GM18499 (cell line): ENCODE results near the gene MPP2.
"Not testable (repeated sequence)": the region's sequence is repeated elsewhere in the genome, so short reads cannot be mapped to it uniquely, and the experiment has no call there.

Experiments used
- ATAC-seq: cut with Tn5 transposase; IDR thresholded peaks from one replicate; pipeline ENCODE4 v1.9.1; 2021; ENCODE audit warnings: moderate number of reproducible peaks; ENCODE audit not compliant: insufficient read depth, unreplicated experiment

The MPP2 gene

DNA sequence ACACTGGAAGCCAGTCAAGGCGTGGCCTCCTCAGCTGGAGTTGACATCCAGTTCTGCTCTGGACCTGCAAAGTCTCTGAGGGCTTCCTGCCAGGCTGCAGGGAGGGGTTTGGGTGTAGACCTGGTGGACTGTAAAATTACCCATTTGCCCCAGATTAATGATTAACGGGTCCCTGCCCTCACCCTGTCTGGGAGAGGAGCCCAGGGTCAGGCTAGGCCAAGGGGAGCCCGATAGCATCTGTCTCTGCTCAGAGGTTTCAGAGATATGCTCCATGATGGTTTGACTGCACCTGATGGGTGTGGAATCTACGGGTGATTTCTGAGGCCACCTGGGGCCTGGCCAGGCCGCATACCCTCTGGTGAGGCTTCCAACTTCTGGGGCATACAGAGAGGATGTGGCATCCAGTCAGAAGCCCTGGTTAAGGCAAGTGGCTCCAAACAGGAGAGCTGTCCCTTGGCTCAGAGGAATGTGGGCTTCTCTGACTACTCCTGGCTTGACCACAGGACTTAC, 23.8 kb upstream of the MPP2 start:
- no peak for ATAC-seq

GRCh38 chr17:43928609-43929008, 21.3 kb upstream of the MPP2 start:
- ATAC-seq, result no peak

GRCh38 chr17:43927929-43928328, 20.6 kb upstream of the MPP2 start:
- not testable (repeated sequence) for ATAC-seq

DNA sequence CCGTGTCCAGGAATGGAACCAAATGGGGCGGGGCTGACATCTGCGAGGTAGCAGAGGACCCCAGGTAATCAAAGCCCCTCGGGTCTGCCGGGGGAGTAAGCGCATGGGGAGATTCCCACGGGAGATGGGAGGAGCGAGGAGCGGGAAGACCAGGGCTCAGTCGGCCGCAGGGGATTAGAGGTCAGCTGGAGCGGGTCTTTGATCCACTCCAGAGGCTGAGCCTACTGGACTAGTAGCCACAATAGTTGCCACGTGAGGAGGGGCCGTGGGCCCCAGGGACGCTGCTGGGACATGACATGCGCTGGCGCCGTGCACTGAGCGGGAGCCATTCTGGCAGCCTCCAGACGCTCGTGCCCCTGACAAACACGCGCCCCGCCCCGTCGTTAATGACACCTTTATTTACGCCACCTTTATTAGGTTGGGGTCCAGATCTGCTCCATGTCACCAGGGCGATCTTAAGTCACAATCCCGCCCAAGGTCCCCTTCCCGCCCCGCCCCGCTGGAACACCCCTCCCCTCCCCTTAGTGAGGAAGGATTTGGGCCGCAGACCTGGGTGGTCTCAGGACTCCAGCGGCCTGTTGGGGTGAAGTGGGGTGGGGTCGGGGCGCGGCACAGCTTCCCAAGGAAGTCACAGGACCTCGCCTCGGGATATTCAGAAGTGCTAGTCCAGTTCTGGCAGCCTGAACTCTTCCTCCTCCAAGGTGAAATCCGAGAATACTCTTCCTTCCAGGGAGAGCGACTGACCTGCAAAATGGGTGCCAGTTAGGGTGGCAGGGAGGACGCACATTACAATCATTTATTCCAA, 19.9 kb upstream of the MPP2 start:
- ATAC-seq, result no peak

- ATAC-seq, result no peak
Measured at GRCh38 chr17:43924558-43924957, 17.2 kb upstream of the MPP2 start.

DNA sequence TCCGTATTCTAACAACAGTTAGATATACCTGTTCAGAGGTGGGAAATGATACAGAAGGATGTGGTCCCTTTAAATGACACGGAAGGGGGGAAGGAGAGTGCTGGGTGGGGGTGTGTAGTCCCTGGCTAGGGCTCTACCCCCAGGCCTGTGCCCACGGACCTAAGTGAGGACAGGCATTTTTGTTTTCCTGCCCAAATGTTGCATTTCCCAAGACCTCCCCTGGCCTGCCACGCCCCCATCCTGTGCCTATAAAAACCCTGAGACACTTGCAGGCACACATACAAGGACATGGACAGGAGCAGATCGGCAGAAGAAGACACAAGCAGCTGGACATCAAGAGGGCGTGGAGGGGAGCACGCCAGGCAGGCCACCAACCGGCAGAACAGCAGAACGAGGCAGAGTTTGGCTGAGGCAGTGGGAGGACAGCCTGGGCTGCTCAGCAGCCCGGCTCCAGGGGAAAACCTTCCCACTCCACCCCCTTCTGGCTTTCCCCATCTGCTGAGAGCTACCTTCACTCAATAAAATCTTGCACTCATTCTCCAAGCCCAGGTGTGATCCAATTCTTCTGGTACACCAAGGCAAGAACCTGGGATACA, 13.3 kb upstream of the MPP2 start:
- no peak for ATAC-seq

GRCh38 chr17:43918026-43918389, 10.7 kb upstream of the MPP2 start:
- no peak for ATAC-seq

DNA sequence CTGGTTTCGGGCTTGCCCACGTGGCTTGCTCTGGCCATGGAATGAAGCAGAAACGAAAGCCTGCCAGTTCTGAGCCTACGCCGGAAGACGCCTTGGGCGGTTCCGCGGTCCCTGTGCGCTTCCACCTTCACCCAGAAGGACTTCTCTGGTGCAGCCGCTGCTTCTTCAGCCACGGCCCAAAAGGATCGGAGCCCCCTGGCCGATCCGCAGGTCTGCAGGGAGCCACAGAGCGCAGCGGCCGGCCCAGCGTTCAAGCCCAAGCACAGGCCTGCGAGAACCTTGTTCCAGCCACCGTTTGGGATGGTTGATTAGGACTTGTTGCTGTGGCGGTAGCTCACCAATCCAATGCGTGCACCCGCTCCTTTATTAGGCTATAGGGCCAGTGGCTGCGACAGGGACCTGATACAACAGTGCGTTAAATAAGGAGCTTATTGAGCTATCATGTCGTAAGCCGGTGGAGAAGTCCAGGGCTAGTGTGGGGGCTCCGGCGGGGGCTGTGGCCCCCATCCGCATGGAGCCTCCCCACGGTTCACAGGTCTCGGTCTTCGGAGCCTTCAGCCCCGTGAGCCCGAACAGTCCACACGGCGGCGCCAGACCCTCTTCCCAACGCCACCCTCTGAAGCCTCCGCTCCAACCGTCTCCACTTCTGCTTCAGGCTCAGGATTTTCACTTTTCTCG, 10.2 kb upstream of the MPP2 start:
- ATAC-seq, result no peak

DNA sequence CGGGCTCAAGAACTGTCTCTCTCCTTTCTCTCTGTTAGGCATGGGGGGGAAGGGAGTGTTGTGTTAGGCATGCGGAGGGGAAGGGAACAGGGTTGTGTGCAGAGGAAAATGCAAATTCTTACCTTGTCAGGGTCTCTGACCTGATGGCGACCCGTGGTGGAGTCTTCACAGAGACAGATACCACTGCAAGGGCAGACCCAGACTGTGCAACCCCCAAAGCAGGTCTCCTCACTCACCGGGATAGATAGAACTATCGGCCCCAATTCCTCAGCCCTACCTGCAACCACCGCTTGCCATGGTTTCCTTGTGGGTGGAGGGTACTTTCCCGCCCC, 9.6 kb upstream of the MPP2 start:
- ATAC-seq, result no peak

DNA sequence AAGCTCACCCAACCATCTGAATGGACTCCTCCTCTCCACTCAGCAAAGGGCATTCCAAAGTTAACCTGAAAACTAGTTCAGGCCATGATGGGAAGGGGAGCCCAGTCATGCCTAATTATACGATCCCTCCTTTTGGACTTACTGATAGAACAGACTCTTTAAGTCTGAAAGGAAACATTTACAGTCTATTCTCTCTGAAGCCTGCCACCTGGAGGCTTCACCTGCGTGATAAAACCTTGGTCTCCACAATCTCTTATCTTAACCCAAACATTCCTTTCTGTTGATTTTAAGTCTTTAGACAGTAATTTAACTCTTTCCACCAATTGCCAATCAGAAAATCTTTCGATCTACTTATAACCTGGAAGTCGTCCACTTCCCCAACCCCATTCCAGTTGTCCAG, 9.0 kb upstream of the MPP2 start:
- no peak for ATAC-seq

- no peak for ATAC-seq
Measured at GRCh38 chr17:43915559-43915958, 8.2 kb upstream of the MPP2 start.

DNA sequence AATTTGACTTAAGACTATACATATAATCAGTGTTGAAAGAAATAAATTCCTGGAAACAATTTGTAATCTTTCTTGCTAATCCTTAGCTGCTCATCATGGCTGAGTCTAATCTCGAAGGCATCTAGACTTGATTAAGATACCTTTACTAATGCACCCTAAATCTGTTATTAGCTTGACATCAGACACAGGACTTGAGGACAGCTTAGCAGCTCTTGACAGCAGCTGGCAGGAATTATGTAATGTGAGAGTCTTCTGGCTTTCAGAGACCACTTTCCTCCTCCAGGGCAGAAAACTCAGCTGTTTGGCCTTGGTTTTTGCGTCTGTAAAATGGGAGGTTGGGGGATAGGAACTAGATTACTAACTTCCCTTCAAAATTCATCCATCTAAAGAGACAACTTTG, 7.1 kb upstream of the MPP2 start:
- no peak for ATAC-seq

DNA sequence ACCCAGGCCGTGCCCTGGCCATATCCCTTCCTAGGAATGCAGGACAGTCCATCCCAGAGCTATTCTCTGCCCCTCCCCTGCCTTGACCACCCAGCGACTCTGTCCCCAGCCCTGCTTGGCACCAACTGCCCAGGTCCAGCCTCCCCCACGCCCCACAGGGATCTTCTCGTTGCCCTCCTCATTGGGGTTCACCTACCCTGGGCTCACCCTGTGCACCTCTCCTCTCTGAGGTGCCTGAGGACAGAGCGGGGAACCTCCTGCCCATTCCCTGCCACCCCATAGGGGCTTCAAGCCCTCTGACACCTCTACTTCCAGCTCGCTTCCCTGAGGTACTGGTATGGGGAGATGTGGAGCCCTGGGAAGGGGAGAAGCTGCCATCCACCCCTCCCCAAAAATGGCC, 6.2 kb upstream of the MPP2 start:
- no peak for ATAC-seq

DNA sequence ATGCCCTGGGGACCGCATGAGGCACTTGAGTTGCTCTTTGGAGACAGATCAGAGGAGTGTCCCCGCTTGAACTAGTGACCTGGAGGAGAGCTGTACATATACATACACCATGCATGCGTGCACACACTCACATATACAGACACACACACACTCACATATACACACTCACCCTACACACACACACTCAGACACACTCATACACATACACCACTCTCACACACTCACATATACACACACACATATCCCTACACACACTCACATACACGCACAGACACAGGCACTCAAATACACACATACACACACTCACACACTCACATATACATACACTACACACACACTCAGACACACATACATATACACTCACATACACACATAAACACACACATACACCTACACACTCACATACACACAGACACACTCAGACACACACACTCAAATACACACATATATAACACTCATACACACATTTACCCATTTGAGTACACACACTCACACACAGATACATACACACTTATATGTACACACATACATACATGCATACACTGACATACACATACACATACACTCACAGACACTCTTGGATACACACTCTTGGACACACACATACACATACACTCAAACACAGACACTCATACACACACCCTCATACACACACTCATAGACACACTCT, 5.4 kb upstream of the MPP2 start:
- no peak for ATAC-seq

- no peak for ATAC-seq
Measured at GRCh38 chr17:43911904-43912303, 4.6 kb upstream of the MPP2 start.

GRCh38 chr17:43909537-43910231, 2.3 kb upstream of the MPP2 start:
- ATAC-seq, result no peak

- ATAC-seq, result no peak
Measured at GRCh38 chr17:43907998-43908721, 824 bp upstream of the MPP2 start.

DNA sequence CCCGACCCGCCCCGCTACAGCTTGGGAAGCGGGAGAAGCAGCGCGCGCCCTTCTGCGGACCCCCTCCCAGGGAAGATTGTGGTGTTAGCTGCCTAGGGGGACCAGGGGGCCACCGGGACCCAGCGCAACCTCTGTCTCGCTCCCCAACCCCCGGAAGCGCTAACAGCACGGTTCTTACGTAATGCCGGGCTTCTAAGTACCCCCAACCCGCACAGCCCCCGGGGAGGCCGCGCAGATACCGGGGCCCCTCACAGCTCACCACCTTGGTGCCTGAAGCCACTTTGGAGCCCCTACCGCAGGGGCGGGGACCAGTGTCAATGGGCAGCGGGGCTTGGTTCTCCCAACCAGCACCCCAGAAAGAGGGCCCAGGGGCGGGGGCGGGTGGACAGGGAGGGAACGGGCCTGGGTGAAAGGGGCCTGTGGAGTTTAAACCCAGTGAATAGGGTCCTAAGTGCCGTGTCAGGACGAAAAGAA, 348 bp downstream of the MPP2 start:
- ATAC-seq, result no peak

- no peak for ATAC-seq
Measured at GRCh38 chr17:43905985-43906852, 1.1 kb downstream of the MPP2 start.
